GM18507 (cell line): ENCODE results near the gene LXN.

Source experiments
- DNase-seq: peaks from one replicate; pipeline ENCODE4 v3.0.0; 2011; ENCODE audit warnings: low read depth; ENCODE audit not compliant: insufficient read length; ENCODE audit errors: extremely low spot score
- FAIRE-seq: peaks from 2 replicates; lab custom pipeline; 2011; peaks lifted over from hg19 to GRCh38; lab: Jason Lieb, UNC

Gene LXN

GRCh38 chr3:158679547-158680000 is 7.1 kb upstream of the LXN start:
- no peak for DNase-seq
- FAIRE-seq: no peak

DNA sequence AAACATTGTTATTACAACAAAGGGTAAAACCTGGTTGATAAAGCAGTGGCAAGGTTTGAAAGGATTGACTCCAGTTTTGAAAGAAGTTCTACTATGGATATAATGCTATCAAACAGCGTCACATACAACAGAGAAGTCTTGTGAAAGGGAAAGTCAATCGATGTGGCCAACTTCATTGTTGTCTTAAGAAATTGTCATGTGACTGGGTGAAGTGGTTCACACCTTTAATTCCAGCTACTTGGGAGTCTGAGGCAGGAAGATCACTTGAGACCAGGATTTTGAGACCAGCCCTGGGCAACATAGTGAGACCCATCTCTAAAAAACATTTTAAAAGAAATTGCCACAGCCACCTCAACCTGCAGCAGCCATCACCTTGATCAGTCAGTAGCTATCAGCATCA is 6.2 kb upstream of the LXN start:
- DNase-seq: no peak
- FAIRE-seq: no peak

DNA sequence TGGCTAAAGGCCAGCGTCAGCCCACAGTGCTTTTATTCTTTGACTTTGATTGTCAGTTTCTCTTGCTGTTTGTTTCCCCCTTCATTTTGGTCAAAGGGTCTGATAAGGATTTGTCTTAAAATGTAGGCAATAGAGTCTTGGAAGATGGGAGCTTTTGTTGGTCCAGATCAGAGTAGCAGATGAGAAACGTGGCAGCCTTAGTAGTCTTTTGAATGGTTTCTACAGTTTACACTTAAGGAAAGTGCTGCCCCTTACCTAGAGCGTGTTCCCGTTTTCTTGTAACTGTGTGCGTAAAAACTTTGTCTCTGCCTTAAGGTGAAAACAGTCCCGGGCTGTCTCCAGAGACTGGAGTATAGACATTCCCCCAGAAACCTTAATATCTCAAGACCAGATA is 630 bp downstream of the LXN start:
- peak; percentile 35 for FAIRE-seq

DNA sequence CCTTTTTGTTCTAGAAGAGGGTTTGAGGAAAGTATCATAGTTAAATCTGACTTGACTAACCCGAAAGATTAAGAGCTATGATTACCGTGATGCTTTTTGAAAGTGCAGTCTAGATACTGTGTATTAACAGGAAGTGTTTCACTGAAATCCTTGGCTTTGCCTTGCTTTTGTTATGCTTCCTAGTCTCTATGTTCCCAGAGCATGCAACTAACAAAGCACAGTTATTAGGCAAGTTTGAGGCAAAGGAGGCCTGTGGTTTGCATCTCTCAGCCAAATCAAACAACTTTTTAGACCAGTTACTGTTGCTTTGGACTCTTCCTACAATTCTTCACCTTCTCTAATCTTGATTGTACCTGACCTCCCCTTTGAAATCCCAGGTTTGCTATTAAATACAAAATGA is 3.9 kb downstream of the LXN start:
- FAIRE-seq (no peak), DNase-seq (no peak)

More for the DNA sequence above, 630 bp downstream of the LXN start:
- DNase-seq: no peak

GRCh38 chr3:158666416-158666815 is 6.0 kb downstream of the LXN start:
- DNase-seq: no peak
- FAIRE-seq: no peak

DNA sequence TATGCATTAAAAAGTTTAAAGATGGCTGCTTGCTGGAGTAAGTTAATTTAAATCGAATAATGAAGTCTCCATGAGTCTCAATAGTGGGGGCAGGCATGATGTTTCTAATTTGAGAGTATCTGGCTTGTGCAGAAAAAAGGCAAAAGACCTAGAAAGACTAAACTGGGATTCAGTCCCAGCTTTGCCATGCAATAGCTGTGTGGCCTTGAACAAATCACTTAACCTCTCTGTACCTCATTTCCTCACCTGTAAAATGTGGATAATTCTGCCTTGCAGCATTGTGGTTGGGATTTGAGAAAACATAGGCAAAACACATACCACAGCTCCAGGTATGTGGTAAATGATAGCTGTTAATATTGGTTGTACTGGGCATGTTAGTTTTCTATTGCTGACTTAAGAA is 8.6 kb downstream of the LXN start:
- FAIRE-seq (no peak), DNase-seq (no peak)

DNA sequence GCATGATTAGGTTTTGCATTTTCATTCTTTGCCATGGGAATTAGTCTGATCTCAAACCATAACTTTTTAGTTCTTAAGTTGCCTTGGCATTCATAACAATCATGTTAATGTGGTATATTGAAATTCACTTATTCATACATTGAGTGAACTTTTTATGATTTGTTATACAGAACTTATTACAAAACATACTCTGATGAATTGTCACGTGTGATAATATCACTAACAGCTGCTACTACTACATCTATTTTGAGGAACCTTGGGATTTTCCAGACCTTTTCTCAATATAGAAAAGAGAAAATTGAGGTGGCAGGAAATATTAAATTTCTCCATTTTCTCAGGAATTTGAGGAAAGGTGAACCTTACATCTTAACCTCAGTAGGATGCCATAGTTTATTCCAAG is 9.2 kb downstream of the LXN start:
- FAIRE-seq: no peak
- DNase-seq: no peak

GRCh38 chr3:158660711-158661110 is 11.7 kb downstream of the LXN start:
- FAIRE-seq (no peak), DNase-seq (no peak)

DNA sequence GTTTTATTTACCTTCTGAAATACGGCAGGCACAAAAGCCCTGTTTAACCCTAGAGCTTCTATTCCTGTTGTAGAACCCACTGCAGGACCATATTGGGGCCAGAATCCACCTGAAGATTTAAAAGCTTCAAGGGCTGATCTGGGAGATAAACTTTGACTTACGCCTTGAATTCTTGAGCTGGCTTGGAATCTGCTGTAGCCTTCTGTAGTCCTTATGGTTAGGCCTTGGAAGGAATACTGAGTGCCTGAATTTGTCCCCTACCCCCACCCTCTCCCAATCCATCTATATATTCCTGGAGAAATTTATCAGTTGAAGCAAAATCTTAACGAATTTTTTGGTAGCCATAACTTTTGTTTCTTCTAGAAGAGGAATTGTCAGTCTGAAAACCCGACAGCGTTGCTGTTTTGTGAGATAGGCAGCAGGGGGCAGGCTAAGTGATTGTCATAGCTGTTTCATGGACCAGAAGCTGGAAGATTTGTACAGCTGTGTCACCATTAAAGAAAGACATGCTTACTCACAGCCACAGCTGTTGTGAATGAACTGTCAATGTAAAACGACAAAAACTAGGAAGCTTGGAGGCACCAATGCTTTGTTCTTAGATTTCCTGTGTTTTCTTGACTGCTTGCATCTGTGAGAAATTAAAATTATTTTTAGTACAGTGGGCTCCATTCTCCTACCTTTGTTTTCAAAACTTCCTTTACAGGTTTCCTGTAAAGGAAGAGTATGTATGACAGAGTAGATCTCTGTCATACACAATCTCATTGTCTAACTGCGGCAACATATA is 12.8 kb downstream of the LXN start:
- FAIRE-seq: peak; percentile 69
- DNase-seq: no peak

- DNase-seq: no peak
- no peak for FAIRE-seq
Observed at GRCh38 chr3:158658889-158659288, 13.6 kb downstream of the LXN start.

DNA sequence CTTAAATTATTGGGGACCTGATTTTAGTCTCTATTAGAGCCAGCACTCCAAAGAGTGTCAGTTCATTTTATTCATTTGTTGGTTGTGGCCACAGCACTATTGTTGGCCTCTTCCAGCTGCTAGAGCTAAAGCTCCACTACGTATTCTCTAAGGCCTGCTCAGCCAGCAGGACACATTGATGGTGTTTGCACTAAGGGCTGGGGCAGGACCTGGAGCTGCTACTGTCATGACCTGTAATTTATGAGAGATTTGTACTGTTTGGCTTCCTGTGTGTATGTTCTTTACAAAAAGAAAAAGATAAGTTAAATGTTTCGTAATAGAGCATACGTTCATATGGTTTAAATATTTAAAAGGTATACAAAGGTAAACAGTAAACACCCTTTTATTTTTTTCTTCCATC is 20.0 kb downstream of the LXN start:
- FAIRE-seq (no peak), DNase-seq (no peak)

GRCh38 chr3:158651192-158651591 is 21.3 kb downstream of the LXN start:
- FAIRE-seq (no peak), DNase-seq (no peak)

- DNase-seq (no peak), FAIRE-seq (no peak)
Observed at GRCh38 chr3:158649791-158650190, 22.7 kb downstream of the LXN start.

GRCh38 chr3:158644345-158644908 is 28.0 kb downstream of the LXN start, which contains the start of gene GFM1:
TSS of gene GFM1 (plus strand) at chr3:158644527. CDS start at chr3:158644635, 108 bp downstream.
- FAIRE-seq (peak; percentile 96), DNase-seq (peak; percentile 69)

DNA sequence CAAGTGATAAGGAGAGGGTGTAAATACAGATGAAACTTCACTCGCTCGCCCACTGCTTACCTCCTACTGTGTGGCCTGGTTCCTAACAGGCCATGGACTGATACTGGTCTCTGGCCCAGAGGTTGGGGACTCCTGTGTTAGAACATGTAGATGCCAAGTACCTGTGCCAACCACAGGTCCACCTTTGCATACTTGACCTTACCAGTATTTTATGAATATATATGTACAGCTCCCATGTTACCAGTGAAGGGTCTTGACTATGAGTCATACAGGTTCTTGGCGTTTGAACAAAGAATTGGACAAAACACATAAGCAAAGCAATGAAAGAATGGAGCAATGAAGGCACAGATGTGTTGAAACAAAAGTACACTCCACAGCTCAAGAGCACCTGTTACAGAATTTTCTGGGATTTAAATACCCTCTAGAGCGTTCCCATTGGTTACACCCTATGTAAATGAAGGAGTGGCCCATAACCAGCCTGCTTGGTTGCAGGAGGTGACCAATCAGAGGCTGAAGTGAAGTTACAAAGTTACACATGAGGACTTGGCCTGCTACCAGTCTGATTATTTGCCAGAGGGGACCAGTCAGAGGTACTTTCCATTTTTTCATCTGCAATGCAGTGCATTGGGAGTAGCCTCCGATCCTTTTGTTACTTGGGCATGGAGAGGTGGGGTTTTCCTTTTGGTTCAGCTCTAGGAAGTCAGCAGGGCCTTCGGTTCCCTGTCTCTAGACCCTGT is 29.8 kb downstream of the LXN start:
- FAIRE-seq (no peak), DNase-seq (no peak)

GRCh38 chr3:158642005-158642404 is 30.4 kb downstream of the LXN start:
- FAIRE-seq: no peak
- DNase-seq: no peak

GRCh38 chr3:158640646-158641045 is 31.8 kb downstream of the LXN start:
- no peak for FAIRE-seq

DNA sequence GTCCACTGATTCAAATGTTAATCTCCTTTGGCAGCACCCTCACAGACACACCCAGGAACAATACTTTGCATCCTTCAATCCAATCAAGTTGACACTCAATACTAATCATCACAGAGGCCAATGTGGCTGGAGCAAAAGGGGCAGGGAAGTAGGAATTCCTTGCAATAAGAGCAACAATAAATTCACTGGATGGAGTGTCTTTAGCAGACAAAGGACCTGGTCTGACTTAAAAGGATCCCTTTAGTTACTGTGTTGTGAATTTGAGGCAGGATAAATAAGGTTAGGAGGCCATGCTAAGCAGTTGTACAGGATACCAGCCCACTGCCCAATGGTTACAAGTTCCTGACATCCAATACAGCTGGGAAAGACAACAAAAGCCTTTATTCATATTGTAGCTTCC is 40.5 kb downstream of the LXN start:
- DNase-seq (no peak), FAIRE-seq (no peak)

More at GRCh38 chr3:158640646-158641045, 31.8 kb downstream of the LXN start:
- DNase-seq: no peak

- no peak for FAIRE-seq
- DNase-seq: no peak
Observed at GRCh38 chr3:158625881-158626280, 46.6 kb downstream of the LXN start.
